ENCODE measurements around the gene PYCR2. TPM values are rescaled to one million over a fixed set of nuclear protein-coding genes. Genes with fewer than 3 reads are reported as not detected.

Gene PYCR2
- total and polyA plus RNA-seq, 4 donors, result 22.1 to 61.9 (median 51.9) TPM

- peaks cover 17% of the 10 kb centered on the region for H3K36me3 ChIP-seq (ENCODE audit: control insufficient read depth, insufficient read depth, low read length)
- no peak overlapping the region for H3K4me3 ChIP-seq (ENCODE audit: low read depth, low read length)
- no peaks in the 10 kb centered on the region for H3K9me3 ChIP-seq (ENCODE audit: control insufficient read depth, insufficient read depth, low read length)
- 33% methylated on average over 45 of the region's 53 CpGs for WGBS (ENCODE audit: insufficient coverage)
- DNase-seq (ENCODE audit: low read depth in 4 of 6, low spot score in 6 of 6), result peak in 2 of 6 donors; percentile 56 to 62
- H3K27ac ChIP-seq (ENCODE audit: low read depth, low read length), result no peak overlapping the region
- no peaks in the 10 kb centered on the region for H3K27me3 ChIP-seq (ENCODE audit: control insufficient read depth, insufficient read depth, low read length)
- H3K4me1 ChIP-seq (ENCODE audit: control insufficient read depth, insufficient read depth, low read length), result peaks cover 24% of the 10 kb centered on the region
These were observed 12.6 kb downstream of the PYCR2 start for GRCh38 chr1:225911191-225912130.

- Histone ChIP-seq H3K36me3 (ENCODE audit: control insufficient read depth, insufficient read depth, low read length) (peaks cover 12% of the 10 kb centered on the region), H3K4me3 (ENCODE audit: low read depth, low read length) (no peak overlapping the region), H3K9me3 (ENCODE audit: control insufficient read depth, insufficient read depth, low read length) (no peaks in the 10 kb centered on the region), H3K4me1 (ENCODE audit: control insufficient read depth, insufficient read depth, low read length) (peaks cover 8% of the 10 kb centered on the region), H3K27ac (ENCODE audit: low read depth, low read length) (no peak overlapping the region), H3K27me3 (ENCODE audit: control insufficient read depth, insufficient read depth, low read length) (no peaks in the 10 kb centered on the region)
- no peak for DNase-seq (ENCODE audit: low read depth in 4 of 6, low spot score in 6 of 6)
- 90% methylated on average over 1 of the region's 1 CpG for WGBS (ENCODE audit: insufficient coverage)
These were observed 14.6 kb downstream of the PYCR2 start for GRCh38 chr1:225909477-225909876.

- Histone ChIP-seq H3K27ac (ENCODE audit: low read depth, low read length) (no peak overlapping the region), H3K36me3 (ENCODE audit: control insufficient read depth, insufficient read depth, low read length) (peaks cover 12% of the 10 kb centered on the region)
- WGBS (ENCODE audit: insufficient coverage), result 83% methylated on average over 1 of the region's 2 CpGs
These were observed 15.3 kb downstream of the PYCR2 start for GRCh38 chr1:225908773-225909172.

GRCh38 chr1:225908013-225908640, 15.9 kb downstream of the PYCR2 start:
- H3K27me3 ChIP-seq (ENCODE audit: control insufficient read depth, insufficient read depth, low read length), result no peaks in the 10 kb centered on the region
- no peaks in the 10 kb centered on the region for H3K9me3 ChIP-seq (ENCODE audit: control insufficient read depth, insufficient read depth, low read length)
- 77% methylated on average over 5 of the region's 5 CpGs for WGBS (ENCODE audit: insufficient coverage)
- DNase-seq (ENCODE audit: low read depth in 4 of 6, low spot score in 6 of 6), result no peak
- no peak overlapping the region for H3K4me3 ChIP-seq (ENCODE audit: low read depth, low read length)
- peaks cover 12% of the 10 kb centered on the region for H3K36me3 ChIP-seq (ENCODE audit: control insufficient read depth, insufficient read depth, low read length)
- H3K4me1 ChIP-seq (ENCODE audit: control insufficient read depth, insufficient read depth, low read length), result peaks cover 7% of the 10 kb centered on the region
- H3K27ac ChIP-seq (ENCODE audit: low read depth, low read length), result no peak overlapping the region

More at GRCh38 chr1:225908773-225909172, 15.3 kb downstream of the PYCR2 start:
- Histone ChIP-seq H3K27me3 (ENCODE audit: control insufficient read depth, insufficient read depth, low read length) (no peaks in the 10 kb centered on the region), H3K9me3 (ENCODE audit: control insufficient read depth, insufficient read depth, low read length) (no peaks in the 10 kb centered on the region), H3K4me3 (ENCODE audit: low read depth, low read length) (no peak overlapping the region), H3K4me1 (ENCODE audit: control insufficient read depth, insufficient read depth, low read length) (peaks cover 7% of the 10 kb centered on the region)
- no peak for DNase-seq (ENCODE audit: low read depth in 4 of 6, low spot score in 6 of 6)

- WGBS (ENCODE audit: insufficient coverage), result 89% methylated on average over 7 of the region's 7 CpGs
- H3K4me1 ChIP-seq (ENCODE audit: control insufficient read depth, insufficient read depth, low read length), result peaks cover 7% of the 10 kb centered on the region
- DNase-seq (ENCODE audit: low read depth in 4 of 6, low spot score in 6 of 6), result no peak
- H3K27ac ChIP-seq (ENCODE audit: low read depth, low read length), result no peak overlapping the region
- H3K4me3 ChIP-seq (ENCODE audit: low read depth, low read length), result no peak overlapping the region
- H3K27me3 ChIP-seq (ENCODE audit: control insufficient read depth, insufficient read depth, low read length), result no peaks in the 10 kb centered on the region
- H3K9me3 ChIP-seq (ENCODE audit: control insufficient read depth, insufficient read depth, low read length), result no peaks in the 10 kb centered on the region
- peaks cover 12% of the 10 kb centered on the region for H3K36me3 ChIP-seq (ENCODE audit: control insufficient read depth, insufficient read depth, low read length)
These were observed 16.7 kb downstream of the PYCR2 start for GRCh38 chr1:225907341-225907740.

GRCh38 chr1:225906467-225906866, 17.6 kb downstream of the PYCR2 start:
- Histone ChIP-seq H3K9me3 (ENCODE audit: control insufficient read depth, insufficient read depth, low read length) (no peaks in the 10 kb centered on the region), H3K27ac (ENCODE audit: low read depth, low read length) (no peak overlapping the region), H3K36me3 (ENCODE audit: control insufficient read depth, insufficient read depth, low read length) (peaks cover 8% of the 10 kb centered on the region), H3K27me3 (ENCODE audit: control insufficient read depth, insufficient read depth, low read length) (no peaks in the 10 kb centered on the region), H3K4me1 (ENCODE audit: control insufficient read depth, insufficient read depth, low read length) (peaks cover 5% of the 10 kb centered on the region), H3K4me3 (ENCODE audit: low read depth, low read length) (no peak overlapping the region)
- 90% methylated on average over 6 of the region's 6 CpGs for WGBS (ENCODE audit: insufficient coverage)
- no peak for DNase-seq (ENCODE audit: low read depth in 4 of 6, low spot score in 6 of 6)

- Histone ChIP-seq H3K27me3 (ENCODE audit: control insufficient read depth, insufficient read depth, low read length) (no peaks in the 10 kb centered on the region), H3K27ac (ENCODE audit: low read depth, low read length) (no peak overlapping the region), H3K4me1 (ENCODE audit: control insufficient read depth, insufficient read depth, low read length) (no peaks in the 10 kb centered on the region), H3K4me3 (ENCODE audit: low read depth, low read length) (no peak overlapping the region), H3K9me3 (ENCODE audit: control insufficient read depth, insufficient read depth, low read length) (no peaks in the 10 kb centered on the region), H3K36me3 (ENCODE audit: control insufficient read depth, insufficient read depth, low read length) (peaks cover 5% of the 10 kb centered on the region)
- 89% methylated on average over 4 of the region's 4 CpGs for WGBS (ENCODE audit: insufficient coverage)
- DNase-seq (ENCODE audit: low read depth in 4 of 6, low spot score in 6 of 6), result no peak
These were observed 20.4 kb downstream of the PYCR2 start for GRCh38 chr1:225903623-225904022.

GRCh38 chr1:225899044-225899925, 24.8 kb downstream of the PYCR2 start:
- H3K9me3 ChIP-seq (ENCODE audit: control insufficient read depth, insufficient read depth, low read length), result no peaks in the 10 kb centered on the region
- no peaks in the 10 kb centered on the region for H3K4me1 ChIP-seq (ENCODE audit: control insufficient read depth, insufficient read depth, low read length)
- no peak overlapping the region for H3K27ac ChIP-seq (ENCODE audit: low read depth, low read length)
- H3K36me3 ChIP-seq (ENCODE audit: control insufficient read depth, insufficient read depth, low read length), result no peaks in the 10 kb centered on the region
- no peaks in the 10 kb centered on the region for H3K27me3 ChIP-seq (ENCODE audit: control insufficient read depth, insufficient read depth, low read length)
- no peak for DNase-seq (ENCODE audit: low read depth in 4 of 6, low spot score in 6 of 6)
- H3K4me3 ChIP-seq (ENCODE audit: low read depth, low read length), result no peak overlapping the region
- WGBS (ENCODE audit: insufficient coverage), result 47% methylated on average over 4 of the region's 4 CpGs
